ENCODE data around the gene DNAH6. TPM values are rescaled to one million over a fixed set of nuclear protein-coding genes. Genes with fewer than 3 reads are reported as not detected.

DNAH6 gene
- total RNA-seq, 1 experiment from 2014 or later, result 1.6 TPM

DNA sequence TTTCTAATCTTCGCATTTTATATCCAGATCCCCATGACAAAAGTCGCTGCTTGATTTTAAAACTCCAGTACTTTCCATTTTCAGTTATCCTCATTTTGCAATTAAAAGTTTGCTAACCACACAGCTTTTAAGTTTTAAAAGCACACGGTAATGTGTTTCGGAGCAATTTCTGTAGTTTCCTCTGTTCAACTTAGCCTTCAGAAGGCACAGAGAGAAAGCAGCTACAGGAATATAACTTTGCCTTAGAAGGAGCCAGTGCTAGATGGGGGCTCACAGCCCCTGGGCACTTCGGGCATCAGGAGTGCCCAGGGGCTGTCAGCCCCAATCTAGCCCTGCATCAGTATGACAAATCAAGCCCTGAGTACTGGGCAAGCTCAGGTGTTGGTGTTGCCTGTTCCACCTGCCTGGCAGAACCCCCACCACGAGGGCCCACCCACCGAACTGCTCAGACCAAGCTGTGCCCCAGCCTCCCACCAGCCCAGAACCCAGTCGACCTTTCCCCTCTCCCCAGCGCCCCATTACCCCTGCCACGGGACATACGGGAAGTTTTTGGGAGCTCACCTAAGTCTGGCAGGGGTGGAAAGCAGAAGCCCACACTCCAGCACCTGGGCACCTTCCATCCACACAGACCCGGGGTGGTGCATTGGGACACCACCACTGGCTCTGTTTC lies 317.3 kb downstream of the DNAH6 start (continued):
- TF ChIP-seq FOSL1 (IDR thresholded peaks at IDR 0.05; ENCODE audit: low read depth) (no peak), JUND (IDR thresholded peaks at IDR 0.05) (no peak), ZNF274 (IDR thresholded peaks at IDR 0.05; ENCODE audit: low read depth, low read length) (no peak), RAD21 (IDR thresholded peaks at IDR 0.05; ENCODE audit: low read depth) (no peak), ELF1 (IDR thresholded peaks at IDR 0.05; ENCODE audit: borderline replicate concordance, low read depth) (no peak)
- TF ChIP-seq, protein P1, sequence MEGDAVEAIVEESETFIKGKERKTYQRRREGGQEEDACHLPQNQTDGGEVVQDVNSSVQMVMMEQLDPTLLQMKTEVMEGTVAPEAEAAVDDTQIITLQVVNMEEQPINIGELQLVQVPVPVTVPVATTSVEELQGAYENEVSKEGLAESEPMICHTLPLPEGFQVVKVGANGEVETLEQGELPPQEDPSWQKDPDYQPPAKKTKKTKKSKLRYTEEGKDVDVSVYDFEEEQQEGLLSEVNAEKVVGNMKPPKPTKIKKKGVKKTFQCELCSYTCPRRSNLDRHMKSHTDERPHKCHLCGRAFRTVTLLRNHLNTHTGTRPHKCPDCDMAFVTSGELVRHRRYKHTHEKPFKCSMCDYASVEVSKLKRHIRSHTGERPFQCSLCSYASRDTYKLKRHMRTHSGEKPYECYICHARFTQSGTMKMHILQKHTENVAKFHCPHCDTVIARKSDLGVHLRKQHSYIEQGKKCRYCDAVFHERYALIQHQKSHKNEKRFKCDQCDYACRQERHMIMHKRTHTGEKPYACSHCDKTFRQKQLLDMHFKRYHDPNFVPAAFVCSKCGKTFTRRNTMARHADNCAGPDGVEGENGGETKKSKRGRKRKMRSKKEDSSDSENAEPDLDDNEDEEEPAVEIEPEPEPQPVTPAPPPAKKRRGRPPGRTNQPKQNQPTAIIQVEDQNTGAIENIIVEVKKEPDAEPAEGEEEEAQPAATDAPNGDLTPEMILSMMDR (IDR thresholded peaks at IDR 0.05 in 2 of 3, conservative IDR thresholded peaks at IDR 0.05 in 1 of 3; ENCODE audit: borderline replicate concordance in 1 of 3, insufficient read depth in 1 of 3, low read depth in 2 of 3, low read length in 2 of 3), result no peak
- TF ChIP-seq, protein P2, sequence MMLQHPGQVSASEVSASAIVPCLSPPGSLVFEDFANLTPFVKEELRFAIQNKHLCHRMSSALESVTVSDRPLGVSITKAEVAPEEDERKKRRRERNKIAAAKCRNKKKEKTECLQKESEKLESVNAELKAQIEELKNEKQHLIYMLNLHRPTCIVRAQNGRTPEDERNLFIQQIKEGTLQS (IDR thresholded peaks at IDR 0.05), result no peak
- TF ChIP-seq, protein P3, sequence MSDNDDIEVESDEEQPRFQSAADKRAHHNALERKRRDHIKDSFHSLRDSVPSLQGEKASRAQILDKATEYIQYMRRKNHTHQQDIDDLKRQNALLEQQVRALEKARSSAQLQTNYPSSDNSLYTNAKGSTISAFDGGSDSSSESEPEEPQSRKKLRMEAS (IDR thresholded peaks at IDR 0.05), result no peak

DNA sequence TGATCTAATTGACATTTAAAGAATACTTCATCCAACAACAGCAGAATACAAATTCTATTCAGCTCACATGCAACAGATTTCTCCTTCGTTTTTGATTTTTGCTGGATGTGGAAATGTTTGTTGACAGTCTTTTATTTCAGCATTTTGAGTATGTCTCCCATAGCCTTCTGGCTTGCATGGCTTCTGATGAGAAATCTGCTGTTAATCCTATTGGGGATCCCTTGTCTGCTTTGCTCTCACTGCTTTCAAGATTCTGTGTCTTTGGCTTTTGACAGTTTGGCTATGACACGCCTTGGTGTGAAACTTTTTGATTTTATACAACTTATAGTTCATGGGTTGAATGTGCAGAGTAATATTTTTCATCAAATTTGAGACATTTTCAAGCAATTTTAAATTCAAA lies 319.9 kb downstream of the DNAH6 start:
- H3K4me1 ChIP-seq (ENCODE audit: control insufficient read depth in 1 of 2, insufficient read depth in 2 of 2, low read length in 2 of 2), result peaks cover 0 to 9% of the 10 kb centered on the region in 2 experiments; a peak in 2 of 4 replicates
- H3K9me3 ChIP-seq (ENCODE audit: control insufficient read depth in 1 of 2, insufficient read depth in 1 of 2, low read depth in 1 of 2, low read length in 2 of 2), result 0 out of 4 replicates have a peak, but pooled peaks cover 0 to 6% of the 10 kb centered on the region in 2 experiments
- no peaks in the 10 kb centered on the region for H3K9me2 ChIP-seq (ENCODE audit: insufficient read depth)
- POLR2A ChIA-PET, result no interaction called here
- H3K27ac ChIP-seq (ENCODE audit: low read depth, low read length), result no peak overlapping the region
- no peak for TF ChIP-seq ELF1 (IDR thresholded peaks at IDR 0.05; ENCODE audit: borderline replicate concordance, low read depth)
- TF ChIP-seq CBX3 (IDR thresholded peaks at IDR 0.05; ENCODE audit: low read depth), result peak; percentile 43; the same call in 1 of the 2 replicates
- CTCF ChIA-PET, result no interaction called here
- H4K20me1 ChIP-seq (ENCODE audit: insufficient read depth), result no peaks in the 10 kb centered on the region
- H3K9ac ChIP-seq (ENCODE audit: low read length), result no peak overlapping the region
- H3K79me2 ChIP-seq (ENCODE audit: insufficient read depth, low read length), result no peaks in the 10 kb centered on the region
- H3K27me3 ChIP-seq (ENCODE audit: insufficient read depth, low read length), result no peaks in the 10 kb centered on the region
- DNase-seq (ENCODE audit: low read depth, low spot score) (no peak), ATAC-seq (no peak)
- H3K4me3 ChIP-seq (replicated peaks in 1 of 2; ENCODE audit: low read depth in 1 of 2, low read length in 2 of 2), result no peak overlapping the region
- intact Hi-C loops (cut with micrococcal nuclease), result no loop called here
- H2AFZ ChIP-seq (ENCODE audit: low read depth, low read length, poor library complexity, severe bottlenecking), result no peak overlapping the region
- RAD21 ChIA-PET (ENCODE audit: low non-redundant PET in 1 of 2, low total read pairs in 2 of 2, uncharacterized antibody in 2 of 2, unreplicated experiment in 2 of 2), result no interaction called here
- no peaks in the 10 kb centered on the region for H3K36me3 ChIP-seq (ENCODE audit: control insufficient read depth in 1 of 2, insufficient read depth in 2 of 2, low read length in 2 of 2)
- no TSS peak for BruUV-seq (replicated peaks)
- H3K4me2 ChIP-seq (ENCODE audit: low read length), result no peak overlapping the region
